ENCODE results near the gene HDAC4. TPM values are rescaled to one million over a fixed set of nuclear protein-coding genes. Genes with fewer than 3 reads are reported as not detected.

HDAC4 gene
- total RNA-seq, 1 donor from 2014 or later, result 11.8 TPM

GRCh38 chr2:239166201-239166834, 234.5 kb downstream of the HDAC4 start:
- Histone ChIP-seq H3K27me3 (ENCODE audit: insufficient read depth, low read length) (no peaks in the 10 kb centered on the region), H3K4me3 (ENCODE audit: insufficient read depth, low read depth, low read length) (no peak overlapping the region), H3K79me2 (ENCODE audit: insufficient read depth, low read length) (no peaks in the 10 kb centered on the region), H3K27ac (ENCODE audit: low read depth, low read length) (no peak overlapping the region), H3K4me2 (ENCODE audit: low read length) (no peak overlapping the region), H3K9me3 (ENCODE audit: insufficient read depth, low read depth, low read length) (no peaks in the 10 kb centered on the region), H3K36me3 (ENCODE audit: insufficient read depth, low read length) (no peaks in the 10 kb centered on the region), H2AFZ (ENCODE audit: low read depth, low read length) (no peak overlapping the region), H4K20me1 (ENCODE audit: insufficient read depth, low read length) (no peaks in the 10 kb centered on the region), H3K9ac (ENCODE audit: low read length) (no peak overlapping the region), H3K4me1 (ENCODE audit: insufficient read depth, low read length) (no peaks in the 10 kb centered on the region)
- Mint-ChIP-seq H3K9me3 (ENCODE audit: unreplicated experiment) (peaks cover 10% of the 10 kb centered on the region), H3K4me3 (ENCODE audit: unreplicated experiment) (no peak overlapping the region), H3K36me3 (ENCODE audit: low read depth, unreplicated experiment) (peaks cover 7% of the 10 kb centered on the region), H3K27me3 (ENCODE audit: low read depth, unreplicated experiment) (peaks cover 3% of the 10 kb centered on the region), H3K27ac (ENCODE audit: unreplicated experiment) (no peak overlapping the region), H3K4me1 (ENCODE audit: low read depth, unreplicated experiment) (no peaks in the 10 kb centered on the region)
- DNase-seq (ENCODE audit: low read depth) (no peak), FAIRE-seq (no peak)
- TF ChIP-seq CTCF (IDR thresholded peaks at IDR 0.05; ENCODE audit: insufficient read depth, low read depth, low read length) (no peak), EZH2 (IDR thresholded peaks at IDR 0.05; ENCODE audit: insufficient read depth, low read length) (no peak)

GRCh38 chr2:239165206-239165831, 235.5 kb downstream of the HDAC4 start:
- H3K27ac Mint-ChIP-seq (ENCODE audit: unreplicated experiment), result no peak overlapping the region
- H3K27me3 ChIP-seq (ENCODE audit: insufficient read depth, low read length), result no peaks in the 10 kb centered on the region

More at GRCh38 chr2:239165206-239165831, 235.5 kb downstream of the HDAC4 start:
- Histone ChIP-seq H2AFZ (ENCODE audit: low read depth, low read length) (no peak overlapping the region), H3K9ac (ENCODE audit: low read length) (no peak overlapping the region), H3K9me3 (ENCODE audit: insufficient read depth, low read depth, low read length) (no peaks in the 10 kb centered on the region), H3K36me3 (ENCODE audit: insufficient read depth, low read length) (no peaks in the 10 kb centered on the region), H3K4me3 (ENCODE audit: insufficient read depth, low read depth, low read length) (no peak overlapping the region), H3K27ac (ENCODE audit: low read depth, low read length) (no peak overlapping the region), H3K4me2 (ENCODE audit: low read length) (no peak overlapping the region), H4K20me1 (ENCODE audit: insufficient read depth, low read length) (no peaks in the 10 kb centered on the region), H3K79me2 (ENCODE audit: insufficient read depth, low read length) (no peaks in the 10 kb centered on the region), H3K4me1 (ENCODE audit: insufficient read depth, low read length) (no peaks in the 10 kb centered on the region)
- H3K4me1 Mint-ChIP-seq (ENCODE audit: low read depth, unreplicated experiment), result no peaks in the 10 kb centered on the region
- FAIRE-seq (no peak), DNase-seq (ENCODE audit: low read depth) (no peak)
- no peak overlapping the region for H3K4me3 Mint-ChIP-seq (ENCODE audit: unreplicated experiment)
- TF ChIP-seq CTCF (IDR thresholded peaks at IDR 0.05; ENCODE audit: insufficient read depth, low read depth, low read length) (no peak), EZH2 (IDR thresholded peaks at IDR 0.05; ENCODE audit: insufficient read depth, low read length) (no peak)
- peaks cover 5% of the 10 kb centered on the region for H3K36me3 Mint-ChIP-seq (ENCODE audit: low read depth, unreplicated experiment)
- peaks cover under 1% of the 10 kb centered on the region for H3K9me3 Mint-ChIP-seq (ENCODE audit: unreplicated experiment)
- peaks cover 3% of the 10 kb centered on the region for H3K27me3 Mint-ChIP-seq (ENCODE audit: low read depth, unreplicated experiment)
